ENCODE measurements around the gene SDCBP2. TPM values are rescaled to one million over a fixed set of nuclear protein-coding genes. Genes with fewer than 3 reads are reported as not detected.

The SDCBP2 gene
- total and polyA plus RNA-seq, 2 of the 13 experiments (the other 11 are each of a cell fraction or from before 2014, with no cell fraction given) = 1.2 to 2.4 TPM

- TF ChIP-seq MXD1 (CRISPR knock-in tag; IDR thresholded peaks at IDR 0.05) (peak; percentile 93; the same call in 1 of the 2 replicates), HES4 (CRISPR knock-in tag; IDR thresholded peaks at IDR 0.05; ENCODE audit: borderline replicate concordance) (peak; percentile 81), ZNF782 (CRISPR knock-in tag; IDR thresholded peaks at IDR 0.05; ENCODE audit: borderline replicate concordance) (peak; percentile 54; the same call in 1 of the 2 replicates), NR2F2 (IDR thresholded peaks at IDR 0.05; ENCODE audit: borderline replicate concordance, low read depth) (no peak; the same call in 1 of the 2 replicates), ELF3 (CRISPR knock-in tag; IDR thresholded peaks at IDR 0.05) (0 out of 2 replicates have a peak, but pooled peaks have one; percentile 54), ELF1 (CRISPR knock-in tag; IDR thresholded peaks at IDR 0.05) (peak; percentile 86), SOX13 (IDR thresholded peaks at IDR 0.05) (peak; percentile 48; the same call in 1 of the 2 replicates), SOX13 (CRISPR knock-in tag; conservative IDR thresholded peaks at IDR 0.05 in 1 of 2, IDR thresholded peaks at IDR 0.05 in 1 of 2) (peak; percentile 53 to 59; a peak in 1 of 4 replicates), NR0B2 (CRISPR knock-in tag; IDR thresholded peaks at IDR 0.05) (peak; percentile 72; the same call in 1 of the 2 replicates), ZNF468 (CRISPR knock-in tag; IDR thresholded peaks at IDR 0.05) (no peak), SOX5 (CRISPR knock-in tag; IDR thresholded peaks at IDR 0.05; ENCODE audit: borderline replicate concordance) (peak; percentile 63), ZNF264 (CRISPR knock-in tag; IDR thresholded peaks at IDR 0.05) (peak; percentile 84; the same call in 1 of the 2 replicates), ZNF362 (CRISPR knock-in tag; IDR thresholded peaks at IDR 0.05; ENCODE audit: borderline replicate concordance) (no peak), ZNF510 (CRISPR knock-in tag; IDR thresholded peaks at IDR 0.05; ENCODE audit: low read depth) (0 out of 2 replicates have a peak, but pooled peaks have one; percentile 49), ZNF816 (CRISPR knock-in tag; IDR thresholded peaks at IDR 0.05; ENCODE audit: borderline replicate concordance) (no peak), E2F5 (CRISPR knock-in tag; conservative IDR thresholded peaks at IDR 0.05) (peak; percentile 39), PAWR (CRISPR knock-in tag; IDR thresholded peaks at IDR 0.05; ENCODE audit: borderline replicate concordance) (no peak), ZSCAN12 (CRISPR knock-in tag; IDR thresholded peaks at IDR 0.05) (peak; percentile 97), ZNF800 (CRISPR knock-in tag; IDR thresholded peaks at IDR 0.05) (peak; percentile 75)
Measured at GRCh38 chr20:1325173-1326030, 3.5 kb downstream of the SDCBP2 start (continued).
